WTC11 (cell line): ENCODE measurements around the gene VN1R2. TPM values are rescaled to one million over a fixed set of nuclear protein-coding genes. Genes with fewer than 3 reads are reported as not detected.
"Not testable (repeated sequence)": the region's sequence is repeated elsewhere in the genome, so short reads cannot be mapped to it uniquely, and the experiment has no call there.

Experiments
- ATAC-seq: fragments of 200-7000 bp; cut with Tn5 transposase; 2 replicates; pipeline ENCODE4 v1.10.0; 2021; ENCODE audit warnings: mild to moderate bottlenecking, moderate library complexity
- CTCF ChIA-PET: fragments of 300-600 bp; sonication (Branson Sonifier 250); formaldehyde crosslinking; loops from one replicate; lab custom pipeline; 2021; ENCODE audit warnings: antibody characterized with exemption; lab: Charles Lee
- POLR2A ChIA-PET: fragments of 350-600 bp; sonication (Branson Sonifier 250); formaldehyde crosslinking; loops from one replicate; lab custom pipeline; 2021; ENCODE audit warnings: antibody characterized with exemption; lab: Charles Lee
- DNase-seq: peaks from one replicate; pipeline ENCODE4 v3.0.0; 2021; ENCODE audit warnings: low spot score
- H3K27ac Mint-ChIP-seq: 2 replicates; pipeline ENCODE4 v1.8.0; 2021; ENCODE audit warnings: mixed read lengths
- H3K27me3 Mint-ChIP-seq: 2 replicates; pipeline ENCODE4 v1.8.0; 2021; ENCODE audit warnings: low read depth, mild to moderate bottlenecking, moderate library complexity, mixed read lengths
- H3K36me3 Mint-ChIP-seq: 2 replicates; pipeline ENCODE4 v1.8.0; 2021; ENCODE audit warnings: mixed read lengths
- H3K4me1 Mint-ChIP-seq: 2 replicates; pipeline ENCODE4 v1.8.0; 2022; ENCODE audit warnings: mixed read lengths
- H3K4me3 Mint-ChIP-seq: 2 replicates; pipeline ENCODE4 v1.8.0; 2021; ENCODE audit warnings: mild to moderate bottlenecking, moderate library complexity, mixed read lengths
- H3K9me3 Mint-ChIP-seq: 2 replicates; pipeline ENCODE4 v1.8.0; 2021; ENCODE audit warnings: mixed read lengths
- CBFB ChIP-seq: sonication (generic); formaldehyde crosslinking; IDR thresholded peaks from 2 replicates; pipeline ENCODE4 v1.8.1; 2022; ENCODE audit warnings: mild to moderate bottlenecking, low read depth, missing genetic modification reagents
- EMX1 ChIP-seq: fragments of 250-450 bp; sonication (Bioruptor Pico); IDR thresholded peaks from 2 replicates; pipeline ENCODE4 v1.8.0; 2021; ENCODE audit warnings: mild to moderate bottlenecking
- IRF1 ChIP-seq: sonication (generic); formaldehyde crosslinking; IDR thresholded peaks from 2 replicates; pipeline ENCODE4 v1.8.0; 2023; ENCODE audit warnings: missing genetic modification reagents
- JUN ChIP-seq: sonication (generic); formaldehyde crosslinking; IDR thresholded peaks from 2 replicates; pipeline ENCODE4 v1.8.0; 2023; ENCODE audit warnings: mild to moderate bottlenecking, missing genetic modification reagents
- MXD4 ChIP-seq: fragments of 250-450 bp; sonication (Bioruptor Pico); IDR thresholded peaks from 2 replicates; pipeline ENCODE4 v1.8.0; 2021; ENCODE audit warnings: mild to moderate bottlenecking, moderate library complexity, borderline replicate concordance
- NFE2L1 ChIP-seq: sonication (generic); formaldehyde crosslinking; IDR thresholded peaks from 2 replicates; pipeline ENCODE4 v1.8.1; 2023; ENCODE audit warnings: missing genetic modification reagents
- NR1H2 ChIP-seq: sonication (generic); formaldehyde crosslinking; IDR thresholded peaks from 2 replicates; pipeline ENCODE4 v1.9.0; 2021; ENCODE audit warnings: mild to moderate bottlenecking, moderate library complexity, missing genetic modification reagents
- NR2C2 ChIP-seq: sonication (generic); formaldehyde crosslinking; IDR thresholded peaks from 2 replicates; pipeline ENCODE4 v1.8.0; 2022; ENCODE audit warnings: mild to moderate bottlenecking, missing genetic modification reagents
- NR3C1 ChIP-seq: sonication (generic); formaldehyde crosslinking; conservative IDR thresholded peaks from 2 replicates; pipeline ENCODE4 v1.8.1; 2023; ENCODE audit warnings: low read depth, mild to moderate bottlenecking, missing genetic modification reagents
- OVOL2 ChIP-seq: fragments of 250-450 bp; sonication (Bioruptor Pico); IDR thresholded peaks from 2 replicates; pipeline ENCODE4 v1.9.0; 2021; ENCODE audit warnings: mild to moderate bottlenecking, borderline replicate concordance
- PRRX2 ChIP-seq: fragments of 250-450 bp; sonication (Bioruptor Pico); IDR thresholded peaks from 2 replicates; pipeline ENCODE4 v1.8.0; 2021; ENCODE audit warnings: mild to moderate bottlenecking
- TCF7 ChIP-seq: sonication (generic); formaldehyde crosslinking; IDR thresholded peaks from 2 replicates; pipeline ENCODE4 v1.8.0; 2022; ENCODE audit warnings: mild to moderate bottlenecking, low read depth, missing genetic modification reagents, moderate library complexity
- TEAD1 ChIP-seq: sonication (generic); formaldehyde crosslinking; IDR thresholded peaks from 2 replicates; pipeline ENCODE4 v1.8.0; 2022; ENCODE audit warnings: mild to moderate bottlenecking, missing genetic modification reagents
- TP53 ChIP-seq: sonication (generic); formaldehyde crosslinking; IDR thresholded peaks from 2 replicates; pipeline ENCODE4 v1.8.1; 2023; ENCODE audit warnings: mild to moderate bottlenecking, missing genetic modification reagents
- ZMAT4 ChIP-seq: fragments of 250-450 bp; sonication (Bioruptor Pico); IDR thresholded peaks from 2 replicates; pipeline ENCODE4 v1.9.0; 2021; ENCODE audit warnings: mild to moderate bottlenecking
- ZNF138 ChIP-seq: sonication (generic); formaldehyde crosslinking; conservative IDR thresholded peaks from 2 replicates; pipeline ENCODE4 v1.8.1; 2022; ENCODE audit warnings: mild to moderate bottlenecking, moderate library complexity, missing genetic modification reagents
- ZNF423 ChIP-seq: fragments of 250-450 bp; sonication (Bioruptor Pico); IDR thresholded peaks from 2 replicates; pipeline ENCODE4 v2.1.2; 2022; ENCODE audit warnings: mild to moderate bottlenecking, moderate library complexity
- ZNF425 ChIP-seq: fragments of 250-450 bp; sonication (Bioruptor Pico); conservative IDR thresholded peaks from 2 replicates; pipeline ENCODE4 v1.9.0; 2021; ENCODE audit warnings: mild to moderate bottlenecking
- total RNA-seq: library from RNA; stranded (reverse); gene quantifications from 3 replicates; pipeline ENCODE4 v1.2.3, GENCODE V29; 2021
- TF ChIP-seq, protein P1 (sequence below): sonication (generic); formaldehyde crosslinking; IDR thresholded peaks from 2 replicates; pipeline ENCODE4 v1.8.0; 2023; ENCODE audit warnings: mild to moderate bottlenecking, missing genetic modification reagents
- TF ChIP-seq, protein P2 (sequence below): sonication (generic); formaldehyde crosslinking; IDR thresholded peaks from 2 replicates; pipeline ENCODE4 v1.8.1; 2023; ENCODE audit warnings: mild to moderate bottlenecking, missing genetic modification reagents, moderate library complexity
- TF ChIP-seq, protein P3 (sequence below): fragments of 250-450 bp; sonication (Bioruptor Pico); IDR thresholded peaks from 2 replicates; pipeline ENCODE4 v1.9.0; 2021; ENCODE audit warnings: mild to moderate bottlenecking, borderline replicate concordance

Gene VN1R2
- total RNA-seq, 1 experiment from 2014 or later, result not detected

DNA sequence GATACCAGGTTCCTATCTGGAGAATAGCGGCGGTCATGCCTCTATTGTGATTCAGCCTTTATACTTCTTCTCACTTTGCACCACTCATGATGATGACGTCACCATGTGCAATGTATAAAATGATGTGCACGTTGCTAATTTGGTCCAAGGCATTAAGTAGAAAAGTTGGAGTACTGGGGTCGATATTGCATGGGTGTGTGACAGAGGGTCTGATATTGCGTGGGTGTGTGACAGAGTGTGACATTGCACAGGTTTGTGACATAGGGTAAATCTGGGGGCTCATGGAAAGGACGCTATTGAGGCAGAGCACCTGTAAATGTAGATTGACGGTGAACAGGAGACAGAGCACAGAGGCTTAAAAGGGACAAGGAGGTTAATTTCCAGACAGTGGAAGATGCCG lies 14.0 kb downstream of the VN1R2 start:
- Mint-ChIP-seq H3K9me3 (peaks cover 37% of the 10 kb centered on the region), H3K27ac (no peak overlapping the region), H3K27me3 (peaks cover 17% of the 10 kb centered on the region), H3K4me1 (no peaks in the 10 kb centered on the region; the same call in 1 of the 2 replicates), H3K36me3 (peaks cover 8% of the 10 kb centered on the region), H3K4me3 (no peak overlapping the region)
- ATAC-seq (no peak), DNase-seq (no peak)
- ChIA-PET CTCF (no interaction called here), POLR2A (no interaction called here)
- TF ChIP-seq NFE2L1 (CRISPR knock-in tag) (no peak), IRF1 (CRISPR knock-in tag) (no peak), TP53 (no peak), PRRX2 (CRISPR knock-in tag) (no peak)

DNA sequence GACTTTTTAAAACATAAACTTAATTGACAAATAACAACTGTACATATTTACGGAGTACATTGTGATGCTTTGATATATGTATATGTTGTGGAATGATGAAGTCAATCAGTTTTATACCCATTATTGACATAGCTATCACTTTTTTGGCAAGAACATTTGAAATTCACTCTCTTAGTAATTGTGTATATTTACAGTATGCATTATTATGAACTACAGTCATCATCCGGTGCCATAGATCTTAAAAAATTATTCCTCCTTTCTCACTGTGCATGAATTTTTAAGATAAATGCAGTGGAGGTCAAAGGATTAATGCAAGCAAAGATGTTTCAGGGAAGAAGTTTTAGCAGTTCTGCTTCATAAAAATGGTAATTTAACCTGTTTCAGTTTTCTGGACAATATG lies 17.4 kb downstream of the VN1R2 start:
- CTCF ChIA-PET, result no interaction called here
- Mint-ChIP-seq H3K27ac (no peak overlapping the region), H3K9me3 (peaks cover 25% of the 10 kb centered on the region), H3K36me3 (peaks cover 3% of the 10 kb centered on the region), H3K4me1 (peaks cover 13% of the 10 kb centered on the region), H3K4me3 (no peak overlapping the region), H3K27me3 (peaks cover 8% of the 10 kb centered on the region)
- ATAC-seq (no peak), DNase-seq (no peak)
- POLR2A ChIA-PET, result no interaction called here
- no peak for TF ChIP-seq JUN (CRISPR knock-in tag)
- TF ChIP-seq MXD4 (CRISPR knock-in tag), result no peak
- no peak for TF ChIP-seq TCF7 (CRISPR knock-in tag)
- TF ChIP-seq, protein P1, sequence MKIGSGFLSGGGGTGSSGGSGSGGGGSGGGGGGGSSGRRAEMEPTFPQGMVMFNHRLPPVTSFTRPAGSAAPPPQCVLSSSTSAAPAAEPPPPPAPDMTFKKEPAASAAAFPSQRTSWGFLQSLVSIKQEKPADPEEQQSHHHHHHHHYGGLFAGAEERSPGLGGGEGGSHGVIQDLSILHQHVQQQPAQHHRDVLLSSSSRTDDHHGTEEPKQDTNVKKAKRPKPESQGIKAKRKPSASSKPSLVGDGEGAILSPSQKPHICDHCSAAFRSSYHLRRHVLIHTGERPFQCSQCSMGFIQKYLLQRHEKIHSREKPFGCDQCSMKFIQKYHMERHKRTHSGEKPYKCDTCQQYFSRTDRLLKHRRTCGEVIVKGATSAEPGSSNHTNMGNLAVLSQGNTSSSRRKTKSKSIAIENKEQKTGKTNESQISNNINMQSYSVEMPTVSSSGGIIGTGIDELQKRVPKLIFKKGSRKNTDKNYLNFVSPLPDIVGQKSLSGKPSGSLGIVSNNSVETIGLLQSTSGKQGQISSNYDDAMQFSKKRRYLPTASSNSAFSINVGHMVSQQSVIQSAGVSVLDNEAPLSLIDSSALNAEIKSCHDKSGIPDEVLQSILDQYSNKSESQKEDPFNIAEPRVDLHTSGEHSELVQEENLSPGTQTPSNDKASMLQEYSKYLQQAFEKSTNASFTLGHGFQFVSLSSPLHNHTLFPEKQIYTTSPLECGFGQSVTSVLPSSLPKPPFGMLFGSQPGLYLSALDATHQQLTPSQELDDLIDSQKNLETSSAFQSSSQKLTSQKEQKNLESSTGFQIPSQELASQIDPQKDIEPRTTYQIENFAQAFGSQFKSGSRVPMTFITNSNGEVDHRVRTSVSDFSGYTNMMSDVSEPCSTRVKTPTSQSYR (CRISPR knock-in tag), result no peak
- TF ChIP-seq TEAD1 (CRISPR knock-in tag), result no peak
- TF ChIP-seq PRRX2 (CRISPR knock-in tag), result no peak
- TF ChIP-seq NR3C1 (CRISPR knock-in tag), result no peak
- TF ChIP-seq OVOL2, result no peak
- no peak for TF ChIP-seq NR1H2
- TF ChIP-seq IRF1 (CRISPR knock-in tag), result no peak
- TF ChIP-seq ZNF138 (CRISPR knock-in tag), result no peak
- no peak for TF ChIP-seq ZNF425 (CRISPR knock-in tag)
- TF ChIP-seq, protein P2, sequence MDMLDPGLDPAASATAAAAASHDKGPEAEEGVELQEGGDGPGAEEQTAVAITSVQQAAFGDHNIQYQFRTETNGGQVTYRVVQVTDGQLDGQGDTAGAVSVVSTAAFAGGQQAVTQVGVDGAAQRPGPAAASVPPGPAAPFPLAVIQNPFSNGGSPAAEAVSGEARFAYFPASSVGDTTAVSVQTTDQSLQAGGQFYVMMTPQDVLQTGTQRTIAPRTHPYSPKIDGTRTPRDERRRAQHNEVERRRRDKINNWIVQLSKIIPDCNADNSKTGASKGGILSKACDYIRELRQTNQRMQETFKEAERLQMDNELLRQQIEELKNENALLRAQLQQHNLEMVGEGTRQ (CRISPR knock-in tag), result no peak
- no peak for TF ChIP-seq NR2C2 (CRISPR knock-in tag)
- no peak for TF ChIP-seq EMX1 (CRISPR knock-in tag)
- TF ChIP-seq ZMAT4 (CRISPR knock-in tag), result no peak
- no peak for TF ChIP-seq CBFB
- TF ChIP-seq, protein P3, sequence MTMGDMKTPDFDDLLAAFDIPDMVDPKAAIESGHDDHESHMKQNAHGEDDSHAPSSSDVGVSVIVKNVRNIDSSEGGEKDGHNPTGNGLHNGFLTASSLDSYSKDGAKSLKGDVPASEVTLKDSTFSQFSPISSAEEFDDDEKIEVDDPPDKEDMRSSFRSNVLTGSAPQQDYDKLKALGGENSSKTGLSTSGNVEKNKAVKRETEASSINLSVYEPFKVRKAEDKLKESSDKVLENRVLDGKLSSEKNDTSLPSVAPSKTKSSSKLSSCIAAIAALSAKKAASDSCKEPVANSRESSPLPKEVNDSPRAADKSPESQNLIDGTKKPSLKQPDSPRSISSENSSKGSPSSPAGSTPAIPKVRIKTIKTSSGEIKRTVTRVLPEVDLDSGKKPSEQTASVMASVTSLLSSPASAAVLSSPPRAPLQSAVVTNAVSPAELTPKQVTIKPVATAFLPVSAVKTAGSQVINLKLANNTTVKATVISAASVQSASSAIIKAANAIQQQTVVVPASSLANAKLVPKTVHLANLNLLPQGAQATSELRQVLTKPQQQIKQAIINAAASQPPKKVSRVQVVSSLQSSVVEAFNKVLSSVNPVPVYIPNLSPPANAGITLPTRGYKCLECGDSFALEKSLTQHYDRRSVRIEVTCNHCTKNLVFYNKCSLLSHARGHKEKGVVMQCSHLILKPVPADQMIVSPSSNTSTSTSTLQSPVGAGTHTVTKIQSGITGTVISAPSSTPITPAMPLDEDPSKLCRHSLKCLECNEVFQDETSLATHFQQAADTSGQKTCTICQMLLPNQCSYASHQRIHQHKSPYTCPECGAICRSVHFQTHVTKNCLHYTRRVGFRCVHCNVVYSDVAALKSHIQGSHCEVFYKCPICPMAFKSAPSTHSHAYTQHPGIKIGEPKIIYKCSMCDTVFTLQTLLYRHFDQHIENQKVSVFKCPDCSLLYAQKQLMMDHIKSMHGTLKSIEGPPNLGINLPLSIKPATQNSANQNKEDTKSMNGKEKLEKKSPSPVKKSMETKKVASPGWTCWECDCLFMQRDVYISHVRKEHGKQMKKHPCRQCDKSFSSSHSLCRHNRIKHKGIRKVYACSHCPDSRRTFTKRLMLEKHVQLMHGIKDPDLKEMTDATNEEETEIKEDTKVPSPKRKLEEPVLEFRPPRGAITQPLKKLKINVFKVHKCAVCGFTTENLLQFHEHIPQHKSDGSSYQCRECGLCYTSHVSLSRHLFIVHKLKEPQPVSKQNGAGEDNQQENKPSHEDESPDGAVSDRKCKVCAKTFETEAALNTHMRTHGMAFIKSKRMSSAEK, result no peak
- no peak for TF ChIP-seq ZNF423 (CRISPR knock-in tag)

- H3K4me3 Mint-ChIP-seq, H3K27me3 Mint-ChIP-seq, H3K27ac Mint-ChIP-seq, H3K9me3 Mint-ChIP-seq, CTCF ChIA-PET, H3K36me3 Mint-ChIP-seq, POLR2A ChIA-PET: not testable (repeated sequence)
- peak; percentile 96 for ATAC-seq
- peaks cover 13% of the 10 kb centered on the region for H3K4me1 Mint-ChIP-seq
- peak; percentile 70 for DNase-seq
These were observed 23.9 kb downstream of the VN1R2 start for GRCh38 chr19:53281947-53282346.
